GM19467 (cell line): Measurements from ENCODE around the gene PTPN6.
"Not testable (repeated sequence)": the region's sequence is repeated elsewhere in the genome, so short reads cannot be mapped to it uniquely, and the experiment has no call there.

Experiments used
- ATAC-seq: cut with Tn5 transposase; IDR thresholded peaks from one replicate; pipeline ENCODE4 v1.9.1; 2021; ENCODE audit warnings: mild to moderate bottlenecking, moderate library complexity; ENCODE audit not compliant: unreplicated experiment

PTPN6 gene

DNA sequence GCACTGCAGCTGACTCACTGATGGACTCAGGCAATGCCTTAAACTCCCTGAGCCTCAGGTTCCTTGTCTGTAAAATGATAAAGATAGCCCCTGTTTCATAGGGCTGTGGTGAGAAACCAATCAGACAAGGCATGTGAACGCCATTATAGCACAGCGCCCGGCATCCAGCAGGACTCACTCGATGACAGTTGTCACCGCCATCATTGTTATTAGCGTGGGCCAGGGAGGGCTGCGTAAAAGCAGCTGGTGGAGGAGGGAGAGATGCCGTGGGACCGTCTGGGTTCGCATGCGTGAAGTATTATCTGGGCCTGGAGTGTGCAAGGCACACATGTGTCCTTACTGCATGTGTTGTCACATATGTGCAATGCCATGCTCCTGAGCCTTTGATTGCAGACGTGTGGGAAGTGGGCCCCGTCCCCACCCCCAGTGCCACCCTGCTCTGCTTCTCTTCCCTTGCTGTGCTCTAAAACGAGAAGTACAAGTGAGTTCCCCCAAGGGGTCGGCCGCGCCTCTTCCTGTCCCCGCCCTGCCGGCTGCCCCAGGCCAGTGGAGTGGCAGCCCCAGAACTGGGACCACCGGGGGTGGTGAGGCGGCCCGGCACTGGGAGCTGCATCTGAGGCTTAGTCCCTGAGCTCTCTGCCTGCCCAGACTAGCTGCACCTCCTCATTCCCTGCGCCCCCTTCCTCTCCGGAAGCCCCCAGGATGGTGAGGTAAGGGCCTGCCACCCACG lies at the start of gene PTPN6:
Gene PTPN6 (plus strand): TSS at position 546 of the 730 bp plus-strand sequence. CDS start 157 bp downstream, at position 703.
- no peak for ATAC-seq

GRCh38 chr12:6902448-6902847 lies 48.7 kb upstream of the PTPN6 start:
- ATAC-seq: no peak

GRCh38 chr12:6903722-6904121 lies 47.4 kb upstream of the PTPN6 start:
- ATAC-seq: no peak

DNA sequence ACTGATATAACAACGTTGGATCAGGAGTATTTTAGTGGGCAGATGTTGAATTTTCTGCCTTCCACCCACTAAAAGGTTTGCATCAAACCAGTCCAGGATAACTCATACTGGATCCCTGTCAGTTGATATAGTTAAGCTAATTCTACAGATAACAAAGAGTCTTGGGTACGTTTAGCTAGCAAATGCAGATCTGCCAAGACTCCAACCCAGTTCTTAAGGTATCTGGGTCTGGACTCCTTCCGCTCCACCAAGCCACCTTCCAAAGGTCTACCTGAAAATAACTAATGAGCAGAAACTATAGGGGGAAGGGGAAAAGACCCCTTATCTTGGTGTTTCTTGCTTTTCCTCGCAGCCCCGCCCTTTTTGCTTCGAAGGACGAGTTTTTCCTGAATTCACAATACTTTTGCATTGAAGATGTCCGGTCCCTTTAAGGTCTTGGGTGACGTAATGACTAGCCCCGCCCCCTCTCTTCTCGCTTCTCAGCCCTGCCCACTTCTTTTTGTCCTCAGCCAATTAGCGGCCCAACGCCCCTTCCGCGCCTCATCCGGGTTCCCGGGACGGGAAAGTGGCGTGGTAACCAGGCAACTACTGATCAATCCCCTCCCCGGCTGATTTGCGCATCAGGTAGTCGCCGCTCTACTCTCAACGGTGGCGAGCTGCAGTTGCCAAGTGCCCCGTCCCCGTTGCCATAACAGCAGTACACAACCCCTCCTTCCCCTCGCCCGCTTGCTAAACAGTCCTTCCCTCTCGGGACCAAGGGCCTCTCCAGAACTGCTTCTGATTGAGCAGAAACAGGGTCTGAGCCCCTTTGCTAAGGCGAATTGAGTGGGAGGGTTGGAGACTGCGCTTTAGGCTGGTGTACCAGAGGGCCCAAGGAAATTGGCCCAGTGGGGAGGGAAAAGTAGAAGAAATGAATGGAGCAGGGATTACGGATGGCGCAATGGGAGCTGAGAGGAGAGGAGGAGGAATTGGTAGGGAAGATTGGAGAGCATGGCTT lies 46.6 kb upstream of the PTPN6 start, which contains the start of gene LRRC23:
Gene LRRC23 (plus strand): TSS at position 543 of the 997 bp plus-strand sequence. CDS start 812 bp downstream, outside the sequence.
- ATAC-seq: peak; percentile 85

DNA sequence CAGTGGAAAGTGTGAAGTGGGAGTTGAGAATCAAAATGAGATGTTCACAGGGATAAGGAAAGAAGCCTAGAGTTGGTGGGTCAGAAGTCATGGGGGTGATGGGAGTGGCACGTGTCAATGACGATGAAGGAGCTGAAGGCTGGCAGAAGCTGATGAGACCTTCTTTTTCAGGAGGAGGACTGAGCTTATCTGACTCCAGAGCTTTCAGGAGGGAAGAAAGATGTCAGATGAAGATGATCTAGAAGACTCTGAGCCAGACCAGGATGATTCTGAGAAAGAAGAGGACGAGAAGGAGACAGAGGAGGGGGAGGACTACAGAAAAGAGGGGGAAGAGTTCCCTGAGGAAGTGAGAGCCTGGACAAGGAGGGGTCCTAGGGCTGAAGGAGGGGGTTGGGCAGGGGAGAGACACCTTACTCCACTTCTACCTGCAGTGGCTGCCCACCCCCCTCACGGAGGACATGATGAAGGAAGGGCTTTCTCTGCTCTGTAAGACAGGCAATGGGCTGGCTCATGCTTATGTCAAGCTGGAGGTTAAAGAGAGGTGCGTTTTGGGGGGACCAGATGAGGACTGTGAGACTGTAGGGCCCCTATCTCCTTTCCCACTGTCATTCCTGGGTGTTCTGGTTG lies 45.6 kb upstream of the PTPN6 start:
- no peak for ATAC-seq

DNA sequence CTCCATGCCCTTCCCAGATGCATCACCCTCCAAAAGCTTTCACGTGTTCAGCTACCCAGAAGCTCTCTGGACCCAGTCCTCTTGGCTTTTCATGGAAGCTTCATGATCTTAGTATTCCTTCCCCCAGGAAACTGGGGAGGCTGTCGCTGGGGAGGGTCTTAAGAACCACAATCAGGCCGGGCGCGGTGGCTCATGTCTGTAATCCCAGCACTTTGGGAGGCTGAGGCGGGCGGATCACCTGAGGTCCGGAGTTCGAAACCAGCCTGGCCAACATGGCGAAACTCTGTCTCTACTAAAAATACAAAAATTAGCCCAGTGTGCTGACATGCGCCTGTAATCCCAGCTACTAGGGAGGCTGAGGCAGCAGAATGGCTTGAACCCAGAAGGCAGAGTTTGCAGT lies 43.0 kb upstream of the PTPN6 start:
- not testable (repeated sequence) for ATAC-seq

DNA sequence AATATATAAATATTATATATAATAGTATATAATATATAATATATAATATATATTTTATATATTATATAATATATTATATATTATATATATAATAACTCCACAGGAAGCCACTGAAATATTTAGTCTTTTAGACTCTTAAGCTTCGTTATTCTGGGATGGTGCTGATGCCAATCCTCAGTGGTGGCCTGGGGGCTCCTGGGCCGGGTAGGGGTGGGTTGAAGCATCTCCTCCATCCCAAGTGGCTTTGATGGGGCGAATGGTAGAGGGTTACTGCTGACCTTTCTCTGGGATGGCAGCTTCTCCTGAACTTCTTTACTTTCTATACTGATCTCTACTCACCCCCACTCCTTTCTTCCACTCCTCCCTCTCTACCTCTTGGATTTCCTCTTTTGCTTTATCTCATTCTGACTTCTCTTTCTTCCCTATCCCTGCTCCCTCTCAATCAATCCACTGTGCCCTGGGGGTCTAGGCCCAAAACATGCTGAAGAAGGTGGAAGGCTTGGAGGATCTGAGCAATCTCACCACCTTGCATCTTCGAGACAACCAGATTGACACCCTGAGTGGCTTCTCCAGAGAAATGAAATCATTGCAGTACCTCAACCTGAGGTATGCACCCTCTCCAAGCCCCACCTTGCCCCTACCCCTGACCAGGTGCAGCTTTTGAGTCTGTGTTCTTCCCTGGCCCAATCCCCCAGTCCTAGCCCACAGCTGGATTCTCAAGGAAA lies 41.6 kb upstream of the PTPN6 start:
- ATAC-seq: no peak

GRCh38 chr12:6912164-6912935 lies 38.8 kb upstream of the PTPN6 start:
- ATAC-seq: no peak

- no peak for ATAC-seq
Measured at GRCh38 chr12:6914246-6914946, 36.8 kb upstream of the PTPN6 start, which contains the start of gene ENO2. Gene ENO2 (plus strand): TSS chr12:6914580. CDS start chr12:6915833, 1,253 bp downstream.

DNA sequence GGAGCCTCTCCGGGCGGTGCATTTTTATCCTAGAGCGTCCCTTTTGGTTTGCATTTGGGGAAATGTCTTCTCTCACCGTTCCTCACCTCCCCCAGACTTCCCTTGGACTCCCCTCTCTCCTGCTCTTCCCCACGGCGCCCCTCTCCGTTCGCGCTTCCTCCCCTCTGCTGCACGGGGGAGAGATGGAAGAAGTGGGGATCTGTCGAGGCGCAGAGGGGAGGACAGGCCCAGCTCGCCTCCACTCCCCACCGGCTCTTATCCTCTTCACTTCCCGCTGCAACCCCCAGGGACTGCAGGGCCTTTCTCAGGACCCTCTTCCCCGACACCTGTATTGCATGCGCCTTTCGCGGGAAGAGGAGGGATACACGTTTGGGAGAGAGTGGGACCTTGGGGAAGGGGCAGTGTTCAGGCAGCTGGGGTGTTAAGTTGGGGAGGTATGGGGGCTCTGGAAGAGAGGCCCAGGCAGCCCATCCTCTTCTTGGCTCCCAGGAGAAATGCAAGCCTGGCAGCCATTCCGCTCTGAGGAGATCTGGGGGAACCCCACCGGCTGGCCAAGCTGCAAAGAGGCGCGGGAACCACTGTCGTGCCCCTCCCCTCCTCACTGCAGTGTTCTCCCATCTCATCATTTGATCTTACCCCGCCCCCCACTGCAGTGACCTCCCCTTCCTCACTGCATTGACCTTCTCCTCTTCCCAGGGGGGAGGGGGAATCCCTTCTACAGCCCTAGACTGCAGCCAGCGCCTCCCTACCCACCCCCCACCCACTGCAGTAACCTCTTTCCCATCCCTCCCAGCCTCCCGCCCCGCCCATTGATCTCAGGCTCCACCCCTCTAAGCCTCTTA lies 36.0 kb upstream of the PTPN6 start:
- no peak for ATAC-seq

- ATAC-seq: no peak
Measured at GRCh38 chr12:6915789-6916285, 35.3 kb upstream of the PTPN6 start.

DNA sequence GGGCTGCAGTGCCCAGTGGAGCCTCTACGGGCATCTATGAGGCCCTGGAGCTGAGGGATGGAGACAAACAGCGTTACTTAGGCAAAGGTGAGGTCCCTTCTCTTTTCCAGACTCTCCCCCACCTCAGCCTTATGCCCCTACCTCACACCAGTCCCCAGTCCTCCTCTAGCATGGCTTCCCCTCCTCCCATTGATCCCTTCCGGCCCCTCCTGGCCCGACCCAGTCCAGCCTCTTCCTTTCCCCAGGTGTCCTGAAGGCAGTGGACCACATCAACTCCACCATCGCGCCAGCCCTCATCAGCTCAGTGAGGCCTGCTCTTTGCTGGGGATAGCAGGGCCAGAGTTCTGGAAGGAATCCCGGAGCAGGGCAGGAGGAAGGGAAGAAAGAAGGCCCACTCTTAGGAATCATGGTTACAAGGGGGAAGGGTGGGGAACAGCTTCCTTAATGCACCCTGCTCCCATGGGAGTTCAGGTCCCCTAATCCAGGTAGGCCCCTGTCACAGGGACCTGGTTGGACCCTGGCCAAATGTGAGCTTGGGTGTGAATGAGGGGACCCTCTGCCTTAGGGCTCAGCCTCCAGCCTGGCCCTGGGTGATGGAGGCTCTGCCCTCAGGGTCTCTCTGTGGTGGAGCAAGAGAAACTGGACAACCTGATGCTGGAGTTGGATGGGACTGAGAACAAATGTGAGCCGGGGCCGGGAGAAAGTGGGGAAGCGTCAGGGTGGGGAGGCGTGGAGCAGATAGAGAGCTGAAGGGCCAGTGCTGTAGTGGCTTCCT lies 34.5 kb upstream of the PTPN6 start:
- no peak for ATAC-seq

- no peak for ATAC-seq
Measured at GRCh38 chr12:6917491-6918231, 33.5 kb upstream of the PTPN6 start.

- no peak for ATAC-seq
Measured at GRCh38 chr12:6919588-6919987, 31.6 kb upstream of the PTPN6 start.

GRCh38 chr12:6921539-6921938 lies 29.6 kb upstream of the PTPN6 start:
- ATAC-seq: no peak
